Measurements from ENCODE around the gene RICTOR. TPM values are rescaled to one million over a fixed set of nuclear protein-coding genes. Genes with fewer than 3 reads are reported as not detected.
"Not testable (repeated sequence)": the region's sequence is repeated elsewhere in the genome, so short reads cannot be mapped to it uniquely, and the experiment has no call there.

Gene RICTOR
- total RNA-seq, 1 donor from 2014 or later: 23.6 TPM

- Mint-ChIP-seq H3K27me3 (ENCODE audit: low read depth) (no peaks in the 10 kb centered on the region), H3K27ac (ENCODE audit: unreplicated experiment) (no peak overlapping the region), H3K4me1 (ENCODE audit: low read depth) (peaks cover 10% of the 10 kb centered on the region), H3K9me3 (ENCODE audit: low read depth) (no peaks in the 10 kb centered on the region), H3K36me3 (ENCODE audit: low read depth) (no peaks in the 10 kb centered on the region), H3K4me3 (ENCODE audit: unreplicated experiment) (no peak overlapping the region)
- DNase-seq (ENCODE audit: low spot score): no peak
- no peak for TF ChIP-seq CTCF (IDR thresholded peaks at IDR 0.05)
These were observed 22.1 kb downstream of the RICTOR start for GRCh38 chr5:39052141-39052540.

- Mint-ChIP-seq H3K4me1 (ENCODE audit: low read depth) (peaks cover 10% of the 10 kb centered on the region), H3K27me3 (ENCODE audit: low read depth) (no peaks in the 10 kb centered on the region), H3K36me3 (ENCODE audit: low read depth) (no peaks in the 10 kb centered on the region), H3K9me3 (ENCODE audit: low read depth) (no peaks in the 10 kb centered on the region), H3K27ac (ENCODE audit: unreplicated experiment) (no peak overlapping the region), H3K4me3 (ENCODE audit: unreplicated experiment) (no peak overlapping the region)
- no peak for TF ChIP-seq CTCF (IDR thresholded peaks at IDR 0.05)
- DNase-seq (ENCODE audit: low spot score): no peak
These were observed 24.9 kb downstream of the RICTOR start for GRCh38 chr5:39049315-39049714.

GRCh38 chr5:39040875-39041274, 33.3 kb downstream of the RICTOR start:
- H3K4me1 Mint-ChIP-seq (ENCODE audit: low read depth): no peaks in the 10 kb centered on the region
- no peak for DNase-seq (ENCODE audit: low spot score)
- no peak overlapping the region for H3K27ac Mint-ChIP-seq (ENCODE audit: unreplicated experiment)
- H3K27me3 Mint-ChIP-seq (ENCODE audit: low read depth): no peaks in the 10 kb centered on the region
- no peaks in the 10 kb centered on the region for H3K36me3 Mint-ChIP-seq (ENCODE audit: low read depth)
- no peak for TF ChIP-seq CTCF (IDR thresholded peaks at IDR 0.05)
- no peak overlapping the region for H3K4me3 Mint-ChIP-seq (ENCODE audit: unreplicated experiment)
- peaks cover under 1% of the 10 kb centered on the region for H3K9me3 Mint-ChIP-seq (ENCODE audit: low read depth)

- H3K9me3 Mint-ChIP-seq (ENCODE audit: low read depth); H3K4me3 Mint-ChIP-seq (ENCODE audit: unreplicated experiment); H3K27ac Mint-ChIP-seq (ENCODE audit: unreplicated experiment); DNase-seq (ENCODE audit: low spot score); H3K27me3 Mint-ChIP-seq (ENCODE audit: low read depth); H3K36me3 Mint-ChIP-seq (ENCODE audit: low read depth): not testable (repeated sequence)
- peaks cover 12% of the 10 kb centered on the region for H3K4me1 Mint-ChIP-seq (ENCODE audit: low read depth)
These were observed 39.7 kb downstream of the RICTOR start for GRCh38 chr5:39034493-39034892.

- no peaks in the 10 kb centered on the region for H3K27me3 Mint-ChIP-seq (ENCODE audit: low read depth)
- TF ChIP-seq CTCF (IDR thresholded peaks at IDR 0.05): no peak
- no peak overlapping the region for H3K4me3 Mint-ChIP-seq (ENCODE audit: unreplicated experiment)
- no peak for DNase-seq (ENCODE audit: low spot score)
- peaks cover 13% of the 10 kb centered on the region for H3K9me3 Mint-ChIP-seq (ENCODE audit: low read depth)
- H3K4me1 Mint-ChIP-seq (ENCODE audit: low read depth): peaks cover 12% of the 10 kb centered on the region
- H3K36me3 Mint-ChIP-seq (ENCODE audit: low read depth): peaks cover 8% of the 10 kb centered on the region
- H3K27ac Mint-ChIP-seq (ENCODE audit: unreplicated experiment): no peak overlapping the region
These were observed 43.2 kb downstream of the RICTOR start for GRCh38 chr5:39031041-39031440.

- H3K27me3 Mint-ChIP-seq (ENCODE audit: low read depth): no peaks in the 10 kb centered on the region
- no peak overlapping the region for H3K4me3 Mint-ChIP-seq (ENCODE audit: unreplicated experiment)
- H3K36me3 Mint-ChIP-seq (ENCODE audit: low read depth): peaks cover 12% of the 10 kb centered on the region
- H3K4me1 Mint-ChIP-seq (ENCODE audit: low read depth): peaks cover 18% of the 10 kb centered on the region
- no peak for DNase-seq (ENCODE audit: low spot score)
- H3K9me3 Mint-ChIP-seq (ENCODE audit: low read depth): peaks cover 11% of the 10 kb centered on the region
- H3K27ac Mint-ChIP-seq (ENCODE audit: unreplicated experiment): no peak overlapping the region
- no peak for TF ChIP-seq CTCF (IDR thresholded peaks at IDR 0.05)
These were observed 48.7 kb downstream of the RICTOR start for GRCh38 chr5:39025456-39025855.

All from chondrocyte (in vitro differentiated cells).